NOMO-1 treated with dmso at 0.1 percent for 144 hours (cell line): ENCODE results near the gene CLEC5A.
"Not testable (repeated sequence)": the region's sequence is repeated elsewhere in the genome, so short reads cannot be mapped to it uniquely, and the experiment has no call there.

Experiments
- DNase-seq: peaks from one replicate; lab custom pipeline; 2025; ENCODE audit not compliant: unreplicated experiment; lab: John Stamatoyannopoulos, UW

CLEC5A gene

DNA sequence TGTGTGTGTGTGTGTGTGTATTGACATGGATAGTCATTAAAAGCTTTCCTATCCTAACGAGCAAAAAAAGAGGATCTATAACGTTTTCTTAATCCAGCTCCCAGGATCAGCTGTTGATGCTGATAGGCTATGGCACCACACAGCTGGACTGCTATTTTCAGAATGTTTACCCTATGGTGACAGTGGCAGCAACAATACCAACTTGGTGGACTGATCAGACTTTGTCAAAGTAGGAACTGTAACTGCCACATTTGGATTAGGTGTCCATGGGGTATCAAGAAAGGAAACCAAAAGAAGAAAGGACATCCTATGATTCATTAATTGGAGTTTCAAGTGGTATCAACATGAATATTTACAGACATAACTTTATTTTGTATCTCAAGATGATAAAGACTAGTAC, 2.7 kb upstream of the CLEC5A start:
- no peak for DNase-seq

GRCh38 chr7:141949021-141949420, 2.2 kb upstream of the CLEC5A start:
- DNase-seq = no peak

GRCh38 chr7:141945356-141945755, 1.4 kb downstream of the CLEC5A start:
- DNase-seq = peak; percentile 31

- no peak for DNase-seq
These were observed 2.0 kb downstream of the CLEC5A start for GRCh38 chr7:141944811-141945210.

DNA sequence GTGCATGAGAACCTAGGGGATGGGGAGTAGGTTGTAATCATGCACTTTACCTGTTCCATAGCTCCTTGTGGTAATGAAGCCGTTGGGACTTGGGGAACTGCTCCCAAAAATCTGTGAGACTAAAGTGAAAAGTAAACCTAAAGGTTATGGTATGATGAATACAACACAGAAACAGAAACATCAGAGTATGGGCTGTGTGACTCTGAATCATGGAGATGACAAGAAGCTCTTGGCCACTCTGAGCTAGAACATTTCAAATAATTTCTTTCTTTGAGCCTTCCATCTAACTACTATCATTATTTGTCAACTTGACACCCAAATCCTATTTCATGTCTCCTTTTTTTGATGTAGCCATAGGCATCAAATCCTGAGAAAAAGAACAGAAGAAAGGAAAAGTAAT, 2.9 kb downstream of the CLEC5A start:
- DNase-seq = no peak

DNA sequence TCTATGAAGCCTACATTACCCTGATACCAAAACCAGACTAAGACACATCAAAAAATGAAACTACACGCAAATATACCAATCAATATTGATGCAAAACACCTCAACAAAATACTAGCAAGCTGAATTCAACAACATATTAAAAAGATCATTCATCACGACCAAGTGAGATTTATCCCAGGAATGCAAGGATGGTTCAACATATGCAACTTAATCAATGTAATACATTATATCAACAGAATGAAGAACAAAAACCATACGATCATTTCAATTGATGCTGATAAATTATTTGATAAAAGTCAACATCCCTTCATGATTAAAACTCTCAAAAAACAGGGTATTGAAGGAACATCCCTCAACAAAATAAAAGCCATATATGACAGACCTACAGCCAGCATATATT, 5.7 kb downstream of the CLEC5A start:
- no peak for DNase-seq

GRCh38 chr7:141930211-141930610, 16.6 kb downstream of the CLEC5A start:
- DNase-seq = no peak

DNA sequence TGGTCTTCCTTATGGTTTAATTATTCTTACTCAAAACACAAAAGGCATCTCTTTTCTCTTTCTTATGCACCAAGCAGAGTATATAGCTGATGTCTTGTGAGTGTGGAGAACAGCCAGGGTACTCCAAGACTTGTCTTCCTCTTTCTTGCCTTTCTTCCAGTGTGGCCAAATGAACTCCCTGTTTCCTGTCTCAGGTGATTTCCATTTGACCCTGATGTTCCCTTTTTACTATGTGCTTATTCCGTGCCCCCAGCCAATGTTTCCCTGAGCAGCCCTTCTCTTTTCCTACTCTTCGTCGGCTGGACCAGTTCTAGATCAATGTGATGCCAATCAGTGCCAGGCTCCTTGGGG, 18.0 kb downstream of the CLEC5A start:
- DNase-seq = no peak

DNA sequence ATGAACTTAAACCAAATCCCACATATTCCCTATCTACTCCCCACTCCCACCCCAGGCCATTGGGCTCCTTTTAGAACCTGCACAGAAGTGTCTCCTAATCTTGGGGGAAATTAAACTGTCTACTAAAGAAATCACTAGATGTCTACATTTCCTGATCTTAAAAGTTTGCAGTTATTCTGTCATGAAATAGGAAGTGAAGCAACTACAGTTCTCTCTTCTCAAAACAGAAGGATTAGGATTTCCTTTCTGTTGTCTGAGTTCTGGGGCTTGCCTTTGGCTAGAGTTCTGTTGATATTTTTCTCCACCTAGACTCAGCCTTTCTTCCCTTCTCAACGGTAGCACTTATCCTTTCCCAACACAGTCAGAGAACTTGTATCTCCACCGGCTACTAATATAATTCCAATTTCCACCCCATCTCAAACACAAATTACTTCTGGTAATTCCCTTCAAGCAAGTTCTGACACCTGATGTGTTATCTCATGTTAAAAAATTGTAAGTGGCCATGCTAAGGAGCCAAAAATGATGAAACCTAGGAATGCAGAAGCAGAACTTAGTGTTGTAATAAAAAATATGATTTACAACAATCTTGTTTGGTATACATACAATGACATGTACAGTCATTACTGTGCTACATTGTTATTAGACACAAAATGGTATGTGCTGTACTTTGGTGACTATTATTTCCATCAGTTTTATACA, 18.5 kb downstream of the CLEC5A start:
- no peak for DNase-seq

DNA sequence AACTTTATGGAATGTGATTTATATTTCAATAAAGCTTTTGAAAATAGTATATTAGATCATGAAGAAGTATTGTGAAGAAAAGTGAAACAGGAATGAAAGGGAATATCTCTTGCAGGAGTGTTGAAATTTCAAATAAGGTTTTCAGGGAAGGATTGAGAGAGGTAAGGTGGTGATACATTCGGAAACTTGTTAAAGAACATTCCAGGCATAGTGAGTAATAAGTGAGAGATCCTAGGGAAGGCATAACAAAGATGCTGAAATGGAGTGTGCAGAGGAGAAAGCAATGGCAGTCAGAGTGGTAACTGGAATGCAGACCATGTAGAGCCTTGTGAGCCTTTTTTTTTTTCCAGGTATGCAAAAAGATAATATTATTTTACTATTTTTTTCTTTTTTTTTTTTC, 26.5 kb downstream of the CLEC5A start:
- no peak for DNase-seq

DNA sequence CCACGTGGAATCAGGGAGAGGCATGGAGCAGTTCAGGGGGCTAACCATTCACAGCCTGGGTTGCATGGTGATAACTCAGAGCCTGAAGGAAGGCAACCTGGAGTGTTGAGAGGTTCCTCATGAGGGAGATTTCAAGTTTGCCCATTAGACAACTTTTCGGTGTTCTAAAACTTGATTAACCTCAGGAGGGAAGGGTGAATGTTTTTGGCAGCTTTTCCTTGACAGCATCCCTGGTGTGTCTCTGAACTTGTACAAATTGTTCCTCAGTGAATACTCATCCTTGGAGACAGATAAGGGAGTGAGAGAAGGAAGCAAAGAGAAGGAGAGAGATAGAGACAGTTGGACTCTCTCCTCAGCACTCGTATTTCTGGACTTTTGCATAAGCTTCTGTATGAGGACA, 30.7 kb downstream of the CLEC5A start, which contains the start of gene OR9A4:
Gene OR9A4 (plus strand): TSS at position 301 of the 400 bp plus-strand sequence. CDS start 2,477 bp downstream, outside the sequence.
- DNase-seq = no peak

- DNase-seq = no peak
These were observed 31.2 kb downstream of the CLEC5A start for GRCh38 chr7:141915565-141915964.

DNA sequence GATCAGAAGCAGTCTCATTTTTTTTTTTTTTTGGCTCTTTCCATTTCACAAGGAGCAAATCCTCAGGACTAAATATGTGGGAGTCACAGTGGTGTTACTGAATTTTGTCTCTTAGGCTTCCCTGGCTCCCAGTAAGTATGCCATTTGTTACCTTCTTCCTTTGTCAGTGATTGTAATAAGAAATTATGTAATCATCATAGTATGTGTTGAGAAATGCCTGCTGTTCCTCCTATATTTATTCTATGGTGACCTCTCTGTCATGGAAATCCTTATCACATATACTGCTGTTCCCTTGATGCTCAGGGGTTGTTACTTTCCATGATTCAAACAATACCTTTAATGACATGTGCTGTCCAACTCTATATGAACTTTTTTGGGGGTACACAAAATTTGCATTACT, 35.4 kb downstream of the CLEC5A start:
- DNase-seq = no peak

GRCh38 chr7:141906285-141906684, 40.5 kb downstream of the CLEC5A start:
- DNase-seq = no peak

DNA sequence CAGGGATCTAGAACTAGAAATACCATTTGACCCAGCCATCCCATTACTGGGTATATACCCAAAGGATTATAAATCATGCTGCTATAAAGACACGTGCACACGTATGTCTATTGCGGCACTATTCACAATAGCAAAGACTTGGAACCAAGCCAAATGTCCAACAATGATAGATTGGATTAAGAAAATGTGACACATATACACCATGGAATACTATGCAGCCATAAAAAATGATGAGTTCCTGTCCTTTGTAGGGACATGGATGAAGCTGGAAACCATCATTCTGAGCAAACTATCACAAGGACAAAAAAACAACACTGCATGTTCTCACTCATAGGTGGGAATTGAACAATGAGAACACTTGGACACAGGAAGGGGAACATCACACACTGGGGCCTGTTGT, 47.4 kb downstream of the CLEC5A start:
- DNase-seq = not testable (repeated sequence)

DNA sequence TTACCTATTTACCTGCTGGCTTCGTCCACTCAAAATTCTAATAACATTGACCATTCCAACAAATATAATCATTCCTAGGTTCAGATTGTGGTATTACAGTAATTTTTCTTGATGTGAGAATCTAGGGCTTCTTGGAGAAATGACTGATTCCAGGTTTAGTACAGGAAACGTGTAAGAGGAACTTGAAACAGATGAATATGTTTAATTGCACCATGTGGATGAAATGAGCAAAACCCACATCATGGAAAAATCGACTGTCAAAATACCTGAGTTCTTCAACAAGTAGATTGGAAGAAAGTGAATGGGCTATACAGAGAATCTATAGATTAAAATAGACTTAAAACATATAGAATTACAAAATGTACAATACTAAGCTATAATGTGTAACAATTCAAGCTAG, 55.4 kb downstream of the CLEC5A start:
- no peak for DNase-seq

DNA sequence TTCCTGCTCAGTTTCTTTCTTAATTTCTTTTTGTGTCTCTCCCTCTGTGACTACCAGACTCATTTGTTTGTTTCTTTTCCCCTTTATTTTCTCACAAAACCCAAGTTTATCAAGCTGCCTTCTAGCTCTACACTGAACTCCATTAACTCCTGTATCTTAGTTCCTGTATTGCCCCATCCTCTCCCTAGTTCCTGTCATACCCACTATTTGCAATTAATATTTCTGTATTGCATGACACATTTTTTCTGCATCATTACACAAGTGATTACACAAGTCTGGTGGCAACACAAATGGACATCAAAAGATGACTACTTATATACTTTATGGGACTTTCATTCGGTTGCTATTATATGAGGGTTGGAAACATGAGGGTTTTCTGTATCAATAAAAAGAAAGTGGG, 57.5 kb downstream of the CLEC5A start:
- no peak for DNase-seq

GRCh38 chr7:141884539-141885225, 62.1 kb downstream of the CLEC5A start:
- peak; percentile 17 for DNase-seq

DNA sequence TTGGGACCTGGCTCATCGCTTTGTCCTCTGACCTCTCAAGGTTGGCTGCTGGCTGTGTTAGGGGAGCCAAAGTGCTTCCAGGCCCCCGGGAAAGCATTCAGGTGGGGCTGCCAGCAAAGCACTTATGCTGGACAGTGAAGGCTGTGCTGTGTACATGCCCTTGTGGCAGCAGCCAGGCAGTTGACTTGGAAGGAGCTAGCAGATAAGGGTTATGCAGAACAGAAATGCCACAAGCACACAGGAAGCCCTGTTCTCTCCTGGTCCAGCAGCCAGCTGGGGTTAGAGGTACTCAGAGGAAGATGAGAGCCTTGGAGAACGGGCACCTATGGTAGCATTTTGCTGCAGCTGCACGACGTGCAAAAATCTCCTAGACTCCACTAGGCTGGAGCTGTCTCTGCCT, 65.8 kb downstream of the CLEC5A start:
- DNase-seq = no peak

DNA sequence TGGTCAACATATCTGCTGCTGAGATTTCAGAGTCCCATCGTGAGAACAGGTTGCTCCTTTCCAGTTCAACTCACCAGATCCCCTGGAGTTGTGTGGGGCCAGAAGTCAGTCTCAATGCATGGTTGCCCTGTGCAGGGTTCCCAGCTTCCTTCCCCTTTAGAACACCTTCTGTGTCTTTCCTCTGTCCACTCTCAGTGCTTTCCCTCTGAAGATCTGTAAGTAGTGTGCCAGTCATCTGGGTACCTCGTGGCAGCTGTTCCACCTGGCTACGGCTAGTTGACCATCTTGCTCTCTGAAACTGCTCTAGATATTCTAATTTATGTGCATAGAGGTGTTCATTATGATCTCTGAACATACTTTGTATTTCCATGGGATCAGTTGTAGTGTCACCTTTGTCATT, 69.4 kb downstream of the CLEC5A start:
- DNase-seq = no peak
